Rectal smooth muscle tissue (tissue), 1 donor: Measurements from ENCODE around the gene VTA1.
"Not testable (repeated sequence)": the region's sequence is repeated elsewhere in the genome, so short reads cannot be mapped to it uniquely, and the experiment has no call there.

ENCODE experiments used
- H3K27ac ChIP-seq: one replicate; pipeline ENCODE4 v1.7.0; 2013; ENCODE audit warnings: low read depth, low read length, inconsistent platforms
- H3K27me3 ChIP-seq: one replicate; pipeline ENCODE4 v1.7.0; 2013; ENCODE audit warnings: low read length; ENCODE audit not compliant: control insufficient read depth, insufficient read depth
- H3K36me3 ChIP-seq: one replicate; pipeline ENCODE4 v1.7.0; 2013; ENCODE audit warnings: low read length; ENCODE audit not compliant: control insufficient read depth, insufficient read depth
- H3K4me1 ChIP-seq: one replicate; pipeline ENCODE4 v1.7.0; 2013; ENCODE audit warnings: low read length; ENCODE audit not compliant: control insufficient read depth, insufficient read depth
- H3K4me3 ChIP-seq: one replicate; pipeline ENCODE4 v1.7.0; 2013; ENCODE audit warnings: low read length
- H3K9ac ChIP-seq: one replicate; pipeline ENCODE4 v1.7.0; 2013; ENCODE audit warnings: low read length

Gene VTA1

DNA sequence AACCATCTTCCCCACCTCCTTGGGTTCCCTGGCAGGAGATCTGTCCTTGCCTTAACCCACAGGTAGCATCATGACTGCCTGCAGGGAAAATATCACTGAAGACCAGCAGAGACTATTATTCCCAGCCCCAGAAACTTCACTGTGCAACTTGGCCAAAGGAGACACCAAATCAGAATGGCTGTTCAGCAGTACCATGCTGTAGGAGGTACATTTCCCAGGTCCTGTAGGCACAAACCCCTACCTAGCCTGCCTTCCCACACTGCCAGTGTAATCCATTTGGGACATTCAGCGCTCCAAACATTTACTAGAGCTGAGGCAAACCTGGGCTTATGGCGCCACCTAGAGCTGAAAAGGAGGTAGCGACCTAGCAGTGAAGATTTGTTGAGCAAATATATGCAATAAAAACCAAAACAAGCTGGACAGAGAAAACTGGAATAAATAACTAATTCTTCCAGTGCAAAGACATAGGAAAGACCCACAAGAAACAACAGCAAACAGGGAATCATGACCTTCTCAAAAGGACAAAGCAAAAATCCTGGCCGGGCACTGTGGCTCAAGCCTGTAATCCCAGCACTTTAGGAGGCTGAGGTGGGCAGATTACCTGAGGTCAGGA is 60.3 kb downstream of the VTA1 start:
- H3K27ac ChIP-seq, result no peak overlapping the region

DNA sequence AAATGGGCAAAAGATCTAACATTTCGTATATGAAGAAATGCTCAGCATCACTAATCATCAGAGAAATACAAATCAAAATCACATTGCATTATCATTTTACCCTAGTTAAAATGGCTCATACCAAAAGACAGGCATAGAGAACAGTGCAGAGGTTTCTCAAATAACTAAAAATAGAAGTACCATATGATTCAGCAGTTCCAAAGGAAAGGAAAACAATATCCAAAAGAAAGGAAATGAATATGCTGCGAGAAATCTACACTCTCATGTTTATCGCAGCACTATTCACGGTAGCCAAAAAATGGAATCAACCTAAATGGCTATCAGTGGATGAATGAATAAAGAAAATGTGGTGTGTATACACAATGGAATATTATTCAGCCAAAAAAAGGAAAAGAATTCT is 63.5 kb downstream of the VTA1 start:
- Histone ChIP-seq H3K36me3 (peaks cover 12% of the 10 kb centered on the region), H3K4me1 (no peaks in the 10 kb centered on the region), H3K4me3 (no peak overlapping the region), H3K27me3 (no peaks in the 10 kb centered on the region), H3K27ac (no peak overlapping the region), H3K9ac (no peak overlapping the region)

More for the DNA sequence above, 60.3 kb downstream of the VTA1 start:
- Histone ChIP-seq H3K4me1 (no peaks in the 10 kb centered on the region), H3K27me3 (no peaks in the 10 kb centered on the region), H3K36me3 (peaks cover 5% of the 10 kb centered on the region), H3K9ac (no peak overlapping the region), H3K4me3 (no peak overlapping the region)

DNA sequence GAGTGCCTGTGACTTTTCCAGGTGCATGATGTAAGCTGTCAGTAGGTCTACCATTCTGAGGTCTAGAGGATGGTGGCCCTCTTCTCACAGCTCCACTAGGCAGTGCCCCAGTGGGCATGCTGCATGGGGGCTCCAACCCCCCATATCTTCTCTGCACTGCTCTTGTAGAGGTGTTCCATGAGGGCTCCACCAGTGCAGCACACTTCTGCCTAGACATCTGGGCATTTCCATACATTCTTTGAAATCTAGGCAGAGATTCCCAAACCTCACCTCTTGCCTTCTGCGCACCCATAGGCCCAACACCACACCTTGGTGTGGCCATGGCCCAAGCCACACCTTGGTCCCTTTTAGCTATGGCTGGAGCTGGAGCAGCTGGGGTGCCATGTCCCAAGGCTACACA is 66.3 kb downstream of the VTA1 start:
- no peak overlapping the region for H3K4me3 ChIP-seq
- H3K27me3 ChIP-seq, result no peaks in the 10 kb centered on the region
- no peak overlapping the region for H3K27ac ChIP-seq
- peaks cover 10% of the 10 kb centered on the region for H3K36me3 ChIP-seq
- H3K9ac ChIP-seq, result no peak overlapping the region
- H3K4me1 ChIP-seq, result no peaks in the 10 kb centered on the region

DNA sequence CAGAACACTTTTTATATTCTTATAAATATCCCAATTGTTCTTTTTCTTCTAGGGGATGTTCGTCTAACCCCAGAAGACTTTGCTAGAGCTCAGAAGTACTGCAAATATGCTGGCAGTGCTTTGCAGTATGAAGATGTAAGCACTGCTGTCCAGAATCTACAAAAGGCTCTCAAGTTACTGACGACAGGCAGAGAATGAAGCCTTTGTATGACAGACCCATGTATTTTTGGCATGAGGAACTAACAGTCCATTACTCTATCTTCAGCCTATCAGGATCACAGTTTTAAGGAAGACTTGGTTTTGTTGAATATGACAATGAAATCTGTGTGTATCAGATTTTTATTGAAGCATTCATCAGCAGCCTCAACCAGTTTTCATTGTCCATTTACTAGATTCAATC is 71.4 kb downstream of the VTA1 start:
- Histone ChIP-seq H3K4me1 (no peaks in the 10 kb centered on the region), H3K36me3 (peaks cover 7% of the 10 kb centered on the region), H3K4me3 (no peak overlapping the region), H3K9ac (no peak overlapping the region), H3K27me3 (no peaks in the 10 kb centered on the region), H3K27ac (no peak overlapping the region)

DNA sequence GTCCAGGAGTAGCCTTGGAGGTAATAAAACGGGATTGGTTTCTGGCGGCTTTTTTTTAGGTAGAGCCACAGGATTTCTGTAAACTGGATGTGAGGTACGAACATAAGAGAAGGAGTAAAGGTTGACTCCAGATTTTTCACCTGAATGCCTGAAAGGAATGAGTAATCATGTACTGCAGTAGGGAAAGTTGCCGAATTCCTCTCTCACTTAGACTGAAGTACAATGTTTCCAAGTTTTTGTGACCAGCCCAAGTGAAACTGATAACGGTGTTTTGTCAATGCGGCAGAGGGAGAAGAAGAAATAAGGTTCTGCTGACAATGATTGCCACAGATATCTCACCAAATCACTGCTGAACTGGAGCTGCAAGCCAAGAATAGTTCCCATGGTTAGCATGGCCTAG is 75.0 kb downstream of the VTA1 start:
- Histone ChIP-seq H3K9ac (no peak overlapping the region), H3K4me1 (no peaks in the 10 kb centered on the region), H3K4me3 (no peak overlapping the region), H3K27me3 (no peaks in the 10 kb centered on the region), H3K27ac (no peak overlapping the region), H3K36me3 (peaks cover 5% of the 10 kb centered on the region)

DNA sequence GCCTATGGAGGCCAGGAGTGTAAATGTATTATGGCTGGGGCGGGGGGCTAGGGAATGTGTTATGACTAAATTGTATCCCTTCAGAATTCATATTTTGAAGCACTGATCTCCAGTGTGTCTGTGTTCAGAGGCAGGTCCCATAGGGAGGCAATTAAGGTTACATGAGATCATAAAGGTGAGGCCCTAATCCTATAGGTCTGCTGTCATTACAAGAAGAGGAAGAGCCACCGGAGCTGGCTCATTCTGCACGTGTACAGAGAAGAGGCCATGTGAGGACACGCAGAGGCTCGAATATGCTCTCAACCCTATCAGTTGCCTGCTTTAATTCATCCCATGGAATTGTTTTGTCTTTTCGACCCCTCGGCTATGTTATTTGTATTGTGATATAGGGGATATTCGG is 76.9 kb downstream of the VTA1 start:
- no peak overlapping the region for H3K9ac ChIP-seq
- no peaks in the 10 kb centered on the region for H3K4me1 ChIP-seq
- peaks cover 2% of the 10 kb centered on the region for H3K36me3 ChIP-seq
- no peak overlapping the region for H3K27ac ChIP-seq
- H3K27me3 ChIP-seq, result no peaks in the 10 kb centered on the region
- H3K4me3 ChIP-seq, result no peak overlapping the region

DNA sequence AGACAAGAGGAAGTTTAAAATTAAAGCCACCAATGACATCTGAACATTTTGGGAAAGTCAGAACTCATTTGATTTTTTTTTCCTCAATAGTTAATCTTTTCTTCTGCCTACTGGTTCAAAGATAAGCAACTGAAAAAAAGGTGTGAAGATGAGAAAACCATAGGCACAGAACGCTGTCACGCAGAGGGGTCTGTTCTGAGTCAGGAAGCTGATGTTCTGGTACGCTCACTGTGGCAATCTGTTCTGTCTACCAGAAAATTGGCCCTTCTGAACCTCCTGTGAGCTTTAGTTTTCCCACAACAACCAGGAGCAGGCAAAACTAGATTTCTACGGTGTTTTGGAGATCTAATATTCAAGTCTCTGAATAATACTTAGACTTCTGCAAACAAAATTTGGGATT is 78.1 kb downstream of the VTA1 start:
- H3K4me3 ChIP-seq, result no peak overlapping the region
- no peaks in the 10 kb centered on the region for H3K4me1 ChIP-seq
- no peaks in the 10 kb centered on the region for H3K36me3 ChIP-seq
- H3K9ac ChIP-seq, result no peak overlapping the region
- H3K27ac ChIP-seq, result no peak overlapping the region
- no peaks in the 10 kb centered on the region for H3K27me3 ChIP-seq

DNA sequence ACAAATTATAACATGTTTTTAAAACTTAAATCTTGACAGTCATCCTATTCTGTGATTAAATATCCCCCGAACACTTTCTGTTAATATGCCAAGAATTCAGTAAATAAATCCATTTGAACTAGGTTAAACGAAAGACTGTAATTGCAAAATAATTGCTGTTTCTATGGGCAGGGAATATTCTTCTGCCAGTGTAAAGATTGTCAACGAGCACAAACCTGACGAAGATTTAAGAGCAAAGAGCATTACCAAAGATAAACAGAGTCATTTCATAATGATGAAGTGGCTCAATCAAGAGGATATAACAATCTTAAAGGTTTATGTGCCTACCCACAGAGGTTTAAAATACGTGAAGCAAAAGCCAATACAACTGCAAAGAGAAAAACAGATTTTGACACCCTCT is 78.5 kb downstream of the VTA1 start:
- H3K27ac ChIP-seq, result no peak overlapping the region
- no peak overlapping the region for H3K9ac ChIP-seq
- no peak overlapping the region for H3K4me3 ChIP-seq
- H3K27me3 ChIP-seq, result no peaks in the 10 kb centered on the region
- H3K36me3 ChIP-seq, result no peaks in the 10 kb centered on the region
- no peaks in the 10 kb centered on the region for H3K4me1 ChIP-seq

DNA sequence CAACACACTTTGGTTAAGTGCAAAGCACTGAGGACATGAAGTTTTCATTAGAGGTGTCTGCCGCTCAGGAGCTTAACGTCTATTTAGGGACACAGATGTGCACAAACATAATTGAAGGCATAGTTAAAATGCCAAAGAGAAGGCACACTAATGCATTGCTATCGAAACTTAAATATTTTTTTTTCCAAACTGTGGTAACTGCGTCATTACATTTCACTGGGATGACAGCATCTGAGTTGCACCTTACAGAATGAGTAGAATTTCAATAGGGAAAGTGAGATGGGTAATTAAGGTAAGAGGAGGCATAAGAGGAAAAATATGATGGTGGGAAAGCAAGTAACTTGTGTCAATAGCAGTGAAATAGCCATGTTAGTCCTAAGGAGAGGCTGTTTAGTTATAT is 79.7 kb downstream of the VTA1 start:
- no peaks in the 10 kb centered on the region for H3K36me3 ChIP-seq

DNA sequence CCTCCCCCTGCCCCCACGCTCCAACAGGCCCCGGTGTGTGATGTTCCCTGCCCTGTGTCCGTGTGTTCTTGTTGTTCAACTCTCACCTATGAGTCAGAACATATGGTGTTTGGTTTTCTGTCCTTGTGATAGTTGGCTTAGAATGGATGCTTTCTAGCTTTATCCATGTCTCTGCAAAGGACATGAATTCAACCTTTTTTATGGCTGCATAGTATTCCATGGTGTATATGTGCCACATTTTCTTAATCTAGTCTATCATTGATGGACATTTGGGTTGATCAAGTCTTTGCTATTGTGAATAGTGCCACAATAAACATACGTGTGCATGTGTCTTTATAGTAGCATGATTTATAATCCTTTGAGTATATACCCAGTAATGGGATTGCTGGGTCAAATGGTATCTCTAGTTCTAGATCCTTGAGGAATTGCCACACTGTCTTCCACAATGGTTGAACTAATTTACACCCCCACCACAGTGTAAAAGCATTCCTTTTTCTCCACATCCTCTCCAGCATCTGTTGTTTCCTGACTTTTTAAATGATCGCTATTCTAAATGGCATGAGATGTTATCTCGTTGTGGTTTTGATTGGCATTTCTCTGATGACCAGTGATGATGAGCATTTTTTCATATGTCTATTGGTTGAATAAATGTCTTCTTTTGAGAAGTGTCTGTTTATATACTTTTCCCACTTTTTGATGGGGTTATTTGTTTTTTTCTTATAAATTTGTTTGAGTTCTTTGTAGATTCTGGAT is 82.6 kb downstream of the VTA1 start:
- H3K4me1 ChIP-seq, H3K27me3 ChIP-seq, H3K9ac ChIP-seq, H3K27ac ChIP-seq, H3K4me3 ChIP-seq, H3K36me3 ChIP-seq: not testable (repeated sequence)

More for the DNA sequence above, 79.7 kb downstream of the VTA1 start:
- Histone ChIP-seq H3K4me3 (no peak overlapping the region), H3K9ac (no peak overlapping the region), H3K4me1 (no peaks in the 10 kb centered on the region), H3K27ac (no peak overlapping the region), H3K27me3 (no peaks in the 10 kb centered on the region)

DNA sequence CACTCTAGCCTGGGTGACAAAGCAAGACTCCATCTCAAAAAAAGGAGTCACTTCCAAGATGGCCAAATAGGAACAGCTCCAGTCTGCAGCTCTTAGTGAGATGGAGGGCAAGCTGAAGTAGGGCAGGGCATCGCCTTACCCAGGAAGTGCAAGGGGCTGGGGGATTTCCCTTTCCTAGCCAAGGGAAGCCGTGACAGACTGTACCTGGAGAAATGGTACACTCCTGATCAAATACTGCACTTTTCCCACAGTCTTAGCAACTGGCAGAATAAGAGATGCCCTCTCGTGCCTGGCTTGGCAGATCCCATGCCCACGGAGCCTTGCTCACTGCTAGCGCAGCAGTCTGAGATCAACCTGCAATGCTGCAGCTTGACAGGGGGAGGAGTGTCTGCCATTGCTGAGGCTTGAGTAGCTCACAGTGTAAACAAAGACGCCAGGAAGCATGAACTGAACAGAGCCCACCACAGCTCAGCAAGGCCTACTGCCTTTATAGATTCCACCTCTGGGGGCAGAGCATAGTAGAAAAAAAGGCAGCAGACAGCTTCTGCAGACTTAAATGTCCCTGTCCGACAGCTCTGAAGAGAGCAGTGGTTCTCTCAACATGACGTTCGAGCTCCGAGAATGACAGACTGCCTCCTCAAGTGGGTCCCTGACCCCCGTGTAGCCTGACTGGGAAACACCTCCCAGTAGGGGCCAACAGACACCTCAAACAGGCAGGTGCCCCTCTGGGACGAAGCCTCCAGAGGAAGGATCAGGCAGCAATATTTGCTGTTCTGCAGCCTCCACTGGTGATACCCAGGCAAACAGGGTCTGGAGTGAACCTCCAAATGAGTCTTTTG is 85.4 kb downstream of the VTA1 start:
- H3K27ac ChIP-seq, H3K9ac ChIP-seq, H3K4me1 ChIP-seq, H3K4me3 ChIP-seq, H3K27me3 ChIP-seq, H3K36me3 ChIP-seq: not testable (repeated sequence)

DNA sequence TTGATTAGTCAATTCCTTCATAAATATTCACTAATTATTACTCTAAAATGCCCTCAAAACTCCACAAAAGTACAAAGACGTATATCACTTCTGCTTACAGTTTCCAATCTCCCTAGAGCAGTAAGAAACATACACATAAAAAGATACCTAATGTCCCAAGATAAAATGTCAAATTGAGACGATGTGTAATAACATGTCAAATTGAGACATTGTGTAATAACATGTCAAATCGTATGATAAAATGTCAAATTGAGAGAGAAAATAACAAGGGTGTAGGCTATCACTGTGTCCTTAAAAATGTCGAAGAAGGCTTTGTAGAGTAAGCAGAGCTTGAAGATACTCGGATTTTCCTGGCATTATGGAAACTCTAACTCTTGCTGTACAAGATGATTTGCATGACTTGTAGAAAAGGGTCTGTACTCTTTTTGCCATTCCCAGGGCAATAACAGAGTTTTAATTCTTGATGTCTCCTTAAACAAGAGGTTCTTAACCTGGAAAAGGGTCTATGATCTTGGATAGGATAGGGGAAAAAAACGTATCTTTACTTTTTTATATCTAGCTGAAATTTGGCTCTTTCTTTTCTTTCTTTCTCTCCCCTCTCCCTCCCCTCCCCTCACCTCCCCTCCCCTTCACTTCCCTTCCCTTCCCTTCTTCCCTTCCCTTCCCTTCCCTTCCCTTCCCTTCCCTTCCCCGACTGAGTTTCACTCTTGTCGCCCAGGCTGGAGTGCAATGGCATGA is 87.1 kb downstream of the VTA1 start:
- Histone ChIP-seq H3K36me3 (no peaks in the 10 kb centered on the region), H3K27ac (no peak overlapping the region), H3K9ac (no peak overlapping the region), H3K27me3 (no peaks in the 10 kb centered on the region), H3K4me3 (no peak overlapping the region), H3K4me1 (no peaks in the 10 kb centered on the region)
